ENCODE results near the gene RBM43.

The RBM43 gene

GRCh38 chr2:151292546-151292945 lies 30.9 kb upstream of the RBM43 start:
- H3K9me3 ChIP-seq (ENCODE audit: insufficient read depth, low read length): no peaks in the 10 kb centered on the region

GRCh38 chr2:151292141-151292540 lies 30.5 kb upstream of the RBM43 start:
- no peaks in the 10 kb centered on the region for H3K9me3 ChIP-seq (ENCODE audit: insufficient read depth, low read length)
- no peak overlapping the region for H3K4me3 ChIP-seq (ENCODE audit: low read length)
- no peak overlapping the region for H2AFZ ChIP-seq (ENCODE audit: low read depth, low read length)
- H3K4me2 ChIP-seq (ENCODE audit: low read length): no peak overlapping the region
- peaks cover 23% of the 10 kb centered on the region for H3K4me1 ChIP-seq (ENCODE audit: low read length)
- no peak overlapping the region for H3K27ac ChIP-seq (ENCODE audit: low read length)
- H3K27me3 ChIP-seq (ENCODE audit: low read depth, low read length): no peaks in the 10 kb centered on the region
- no peak overlapping the region for H3K9ac ChIP-seq (ENCODE audit: low read length)
- peaks cover 3% of the 10 kb centered on the region for H3K36me3 ChIP-seq (replicated peaks; ENCODE audit: low read depth, low read length)
- H4K20me1 ChIP-seq (ENCODE audit: insufficient read depth, low read length): no peaks in the 10 kb centered on the region
- H3K79me2 ChIP-seq (ENCODE audit: low read length): peaks cover 17% of the 10 kb centered on the region
- TF ChIP-seq CTCF (IDR thresholded peaks at IDR 0.05; ENCODE audit: low read depth, low read length) (no peak), EZH2phosphoT487 (IDR thresholded peaks at IDR 0.05; ENCODE audit: low read depth) (no peak)

More at GRCh38 chr2:151292546-151292945, 30.9 kb upstream of the RBM43 start:
- peaks cover 3% of the 10 kb centered on the region for H3K36me3 ChIP-seq (replicated peaks; ENCODE audit: low read depth, low read length)
- no peak for TF ChIP-seq EZH2phosphoT487 (IDR thresholded peaks at IDR 0.05; ENCODE audit: low read depth)
- no peak for TF ChIP-seq CTCF (IDR thresholded peaks at IDR 0.05; ENCODE audit: low read depth, low read length)
- H2AFZ ChIP-seq (ENCODE audit: low read depth, low read length): no peak overlapping the region
- H3K9ac ChIP-seq (ENCODE audit: low read length): no peak overlapping the region
- no peaks in the 10 kb centered on the region for H4K20me1 ChIP-seq (ENCODE audit: insufficient read depth, low read length)
- peaks cover 23% of the 10 kb centered on the region for H3K4me1 ChIP-seq (ENCODE audit: low read length)
- no peaks in the 10 kb centered on the region for H3K27me3 ChIP-seq (ENCODE audit: low read depth, low read length)
- no peak overlapping the region for H3K4me3 ChIP-seq (ENCODE audit: low read length)
- no peak overlapping the region for H3K4me2 ChIP-seq (ENCODE audit: low read length)
- H3K27ac ChIP-seq (ENCODE audit: low read length): no peak overlapping the region
- H3K79me2 ChIP-seq (ENCODE audit: low read length): peaks cover 13% of the 10 kb centered on the region

GRCh38 chr2:151291224-151291623 lies 29.6 kb upstream of the RBM43 start:
- TF ChIP-seq CTCF (IDR thresholded peaks at IDR 0.05; ENCODE audit: low read depth, low read length): no peak
- Histone ChIP-seq H3K9ac (ENCODE audit: low read length) (no peak overlapping the region), H4K20me1 (ENCODE audit: insufficient read depth, low read length) (no peaks in the 10 kb centered on the region), H2AFZ (ENCODE audit: low read depth, low read length) (no peak overlapping the region), H3K27ac (ENCODE audit: low read length) (no peak overlapping the region), H3K27me3 (ENCODE audit: low read depth, low read length) (no peaks in the 10 kb centered on the region), H3K4me2 (ENCODE audit: low read length) (no peak overlapping the region), H3K79me2 (ENCODE audit: low read length) (peaks cover 26% of the 10 kb centered on the region), H3K4me1 (ENCODE audit: low read length) (peaks cover 31% of the 10 kb centered on the region), H3K36me3 (replicated peaks; ENCODE audit: low read depth, low read length) (peaks cover 5% of the 10 kb centered on the region), H3K9me3 (ENCODE audit: insufficient read depth, low read length) (no peaks in the 10 kb centered on the region), H3K4me3 (ENCODE audit: low read length) (no peak overlapping the region)

- peak overlapping the region; percentile 82 for H3K4me2 ChIP-seq (ENCODE audit: low read length)
- peak overlapping the region; percentile 92 for H3K4me3 ChIP-seq (ENCODE audit: low read length)
- H3K27me3 ChIP-seq (ENCODE audit: low read depth, low read length): no peaks in the 10 kb centered on the region
- peaks cover 7% of the 10 kb centered on the region for H3K36me3 ChIP-seq (replicated peaks; ENCODE audit: low read depth, low read length)
- no peaks in the 10 kb centered on the region for H4K20me1 ChIP-seq (ENCODE audit: insufficient read depth, low read length)
- no peak for TF ChIP-seq CTCF (IDR thresholded peaks at IDR 0.05; ENCODE audit: low read depth, low read length)
- TF ChIP-seq EZH2phosphoT487 (IDR thresholded peaks at IDR 0.05; ENCODE audit: low read depth): no peak
- H2AFZ ChIP-seq (ENCODE audit: low read depth, low read length): peak overlapping the region; percentile 81
- no peaks in the 10 kb centered on the region for H3K9me3 ChIP-seq (ENCODE audit: insufficient read depth, low read length)
- peak overlapping the region; percentile 93 for H3K27ac ChIP-seq (ENCODE audit: low read length)
- peaks cover 32% of the 10 kb centered on the region for H3K4me1 ChIP-seq (ENCODE audit: low read length)
- peaks cover 36% of the 10 kb centered on the region for H3K79me2 ChIP-seq (ENCODE audit: low read length)
- H3K9ac ChIP-seq (ENCODE audit: low read length): peak overlapping the region; percentile 97
Observed at GRCh38 chr2:151289972-151290866, 28.6 kb upstream of the RBM43 start.
